Prostate gland (tissue), 2 donors: Measurements from ENCODE around the gene SLC6A20.

ENCODE experiments used
- POLR2A ChIP-seq: fragments of 450-650 bp; IDR thresholded peaks from one replicate; pipeline ENCODE4 v1.6.1; 2016; ENCODE audit warnings: antibody characterized with exemption, mild to moderate bottlenecking
- TF ChIP-seq, protein P1 (sequence below), 4 experiments: fragments of 200-600 bp in 2 of 4; fragments of 450-650 bp in 2 of 4; sonication (generic) in 2 of 4; IDR thresholded peaks; 1 replicate in 3 of 4; 2 replicates in 1 of 4; pipeline ENCODE4 v1.5.1; 2016 to 2019; ENCODE audit warnings: antibody characterized with exemption in 4 of 4, mild to moderate bottlenecking in 2 of 4, moderate library complexity in 2 of 4

DNA sequence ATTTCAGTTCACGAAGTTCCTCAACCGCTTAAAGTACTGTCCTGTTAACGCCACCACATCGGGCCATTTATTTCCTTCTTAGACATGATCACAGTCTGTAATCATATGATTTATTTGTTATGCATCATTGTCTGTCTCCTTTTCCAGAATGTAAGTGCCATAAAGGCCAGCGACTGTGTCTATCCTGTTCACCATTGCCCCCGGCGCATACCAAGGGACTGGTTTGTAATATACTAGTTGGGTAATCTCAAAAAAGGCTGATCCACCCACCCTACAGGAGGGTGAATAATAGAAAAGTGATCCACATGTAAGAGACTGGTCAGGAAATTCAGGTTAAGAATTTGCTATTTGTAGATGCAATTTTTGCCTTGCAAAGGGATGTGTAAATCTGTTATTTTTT lies 41.9 kb downstream of the SLC6A20 start:
- TF ChIP-seq, protein P1, sequence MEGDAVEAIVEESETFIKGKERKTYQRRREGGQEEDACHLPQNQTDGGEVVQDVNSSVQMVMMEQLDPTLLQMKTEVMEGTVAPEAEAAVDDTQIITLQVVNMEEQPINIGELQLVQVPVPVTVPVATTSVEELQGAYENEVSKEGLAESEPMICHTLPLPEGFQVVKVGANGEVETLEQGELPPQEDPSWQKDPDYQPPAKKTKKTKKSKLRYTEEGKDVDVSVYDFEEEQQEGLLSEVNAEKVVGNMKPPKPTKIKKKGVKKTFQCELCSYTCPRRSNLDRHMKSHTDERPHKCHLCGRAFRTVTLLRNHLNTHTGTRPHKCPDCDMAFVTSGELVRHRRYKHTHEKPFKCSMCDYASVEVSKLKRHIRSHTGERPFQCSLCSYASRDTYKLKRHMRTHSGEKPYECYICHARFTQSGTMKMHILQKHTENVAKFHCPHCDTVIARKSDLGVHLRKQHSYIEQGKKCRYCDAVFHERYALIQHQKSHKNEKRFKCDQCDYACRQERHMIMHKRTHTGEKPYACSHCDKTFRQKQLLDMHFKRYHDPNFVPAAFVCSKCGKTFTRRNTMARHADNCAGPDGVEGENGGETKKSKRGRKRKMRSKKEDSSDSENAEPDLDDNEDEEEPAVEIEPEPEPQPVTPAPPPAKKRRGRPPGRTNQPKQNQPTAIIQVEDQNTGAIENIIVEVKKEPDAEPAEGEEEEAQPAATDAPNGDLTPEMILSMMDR (IDR thresholded peaks at IDR 0.05), result no peak
- TF ChIP-seq POLR2A, result no peak
